GM18520 (cell line): Measurements from ENCODE around the gene RNF123.
"Not testable (repeated sequence)": the region's sequence is repeated elsewhere in the genome, so short reads cannot be mapped to it uniquely, and the experiment has no call there.

Source experiments
- ATAC-seq: cut with Tn5 transposase; IDR thresholded peaks from one replicate; pipeline ENCODE4 v1.9.1; 2021; ENCODE audit not compliant: unreplicated experiment

RNF123 gene

GRCh38 chr3:49738067-49738713 lies 48.8 kb downstream of the RNF123 start:
- no peak for ATAC-seq

DNA sequence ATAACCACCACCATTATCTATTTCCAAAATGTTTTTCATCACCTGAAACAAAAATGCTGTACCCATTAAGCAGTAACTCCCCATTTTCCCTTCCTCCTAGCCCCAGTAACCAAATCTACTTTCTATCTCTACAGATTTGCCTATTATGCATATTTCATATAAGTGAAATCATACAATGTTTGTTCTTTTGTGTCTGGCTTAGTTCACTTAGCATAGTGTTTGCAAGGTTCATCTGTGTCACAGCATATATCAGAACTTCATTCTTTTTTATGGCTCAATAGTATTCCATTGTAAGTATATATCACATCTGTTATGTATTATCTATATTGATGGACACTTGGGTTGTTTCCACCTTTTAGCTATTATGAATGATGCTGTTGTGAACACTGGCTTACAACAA lies 51.1 kb downstream of the RNF123 start:
- ATAC-seq = no peak

GRCh38 chr3:49745986-49746385 lies 56.6 kb downstream of the RNF123 start:
- no peak for ATAC-seq

DNA sequence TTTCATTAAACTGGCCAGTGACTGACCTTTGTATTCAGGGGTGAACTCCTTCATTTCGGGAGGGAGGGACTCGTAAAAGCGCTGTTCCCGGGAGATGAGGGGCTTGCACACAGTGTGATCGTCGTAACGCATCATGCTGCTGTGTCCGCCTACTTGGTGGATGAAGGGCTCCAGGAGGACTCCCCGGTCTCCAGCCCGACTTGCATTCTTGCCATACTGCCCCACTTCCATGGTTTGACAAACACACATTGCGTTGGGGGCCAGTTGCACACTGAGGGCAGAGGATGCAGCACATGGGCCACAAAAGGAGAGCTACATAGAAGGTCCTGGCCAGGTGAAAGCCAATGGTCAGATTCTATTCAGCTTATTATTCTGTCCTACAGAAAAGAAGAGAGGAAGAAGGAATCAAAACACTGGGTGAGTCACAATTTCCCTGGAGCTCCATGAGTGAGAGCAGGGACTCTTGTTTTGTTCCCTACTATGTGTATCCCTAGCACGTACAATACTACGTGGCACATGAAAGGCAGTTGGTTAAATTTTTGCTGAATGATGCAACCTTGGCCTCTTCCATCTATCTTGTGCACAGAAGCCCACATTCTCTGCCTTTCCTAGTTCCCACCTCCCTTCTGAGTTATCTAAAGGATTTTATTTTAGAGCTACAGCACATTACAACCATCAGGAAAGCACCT lies 58.6 kb downstream of the RNF123 start:
- no peak for ATAC-seq

DNA sequence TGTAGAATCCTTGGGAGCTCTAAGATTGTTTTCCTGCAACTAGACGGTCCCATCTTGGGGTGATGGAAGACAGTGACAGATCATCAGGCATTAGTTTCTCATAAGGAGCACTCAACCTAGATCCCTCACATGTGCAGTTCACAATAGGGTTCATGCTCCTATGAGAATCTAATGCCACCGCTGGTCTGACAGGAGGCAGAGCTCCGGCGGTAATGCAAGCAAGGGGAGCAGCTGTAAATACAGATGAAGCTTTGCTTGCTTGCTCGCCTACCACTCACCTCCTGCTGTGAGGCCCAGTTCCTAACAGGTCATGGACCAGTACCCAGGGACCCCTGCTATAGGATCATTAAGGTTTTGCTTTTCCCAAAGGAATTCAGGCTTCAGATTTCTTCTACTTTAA lies 59.5 kb downstream of the RNF123 start:
- not testable (repeated sequence) for ATAC-seq

GRCh38 chr3:49750056-49750455 lies 60.7 kb downstream of the RNF123 start:
- no peak for ATAC-seq

DNA sequence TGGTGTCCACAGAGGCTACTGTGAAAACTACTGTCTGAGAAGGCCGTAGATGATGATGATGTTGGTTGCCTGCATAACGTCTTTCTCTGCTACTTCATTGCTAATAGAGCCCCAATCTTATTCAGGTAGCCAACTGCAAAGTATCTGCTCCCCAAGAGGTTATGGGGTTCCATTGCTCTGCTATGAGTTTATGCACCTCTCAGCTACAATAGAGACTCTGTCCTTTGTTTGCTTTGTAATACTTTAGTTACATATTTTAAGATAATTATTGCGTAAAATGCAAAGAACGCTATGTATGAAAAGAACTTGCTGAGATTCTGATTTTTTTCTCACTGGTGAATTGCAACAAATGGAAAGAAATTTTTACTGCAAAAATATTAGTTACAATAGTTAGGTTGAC lies 62.1 kb downstream of the RNF123 start:
- ATAC-seq = no peak

DNA sequence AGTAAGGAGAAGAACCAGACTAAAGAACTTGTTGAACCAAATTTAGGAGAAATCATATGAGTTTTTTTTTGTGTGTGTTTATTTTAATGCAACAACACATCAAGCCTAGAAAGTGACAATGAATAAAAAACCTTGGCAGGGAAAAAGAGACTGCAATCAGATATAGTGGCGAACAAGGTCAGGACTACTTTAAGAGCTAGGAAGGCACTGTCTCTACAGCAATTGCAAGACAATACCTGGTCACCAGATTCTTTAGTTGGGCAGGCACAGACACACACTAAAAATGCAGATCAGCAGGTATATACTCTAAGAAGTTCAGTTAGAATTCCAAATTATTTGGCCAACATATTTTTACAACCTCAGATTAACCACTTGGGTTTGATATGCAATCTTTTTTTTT lies 65.2 kb downstream of the RNF123 start:
- ATAC-seq = no peak

- no peak for ATAC-seq
These were observed 66.7 kb downstream of the RNF123 start for GRCh38 chr3:49756036-49756435.

GRCh38 chr3:49757197-49757596 lies 67.8 kb downstream of the RNF123 start:
- no peak for ATAC-seq

DNA sequence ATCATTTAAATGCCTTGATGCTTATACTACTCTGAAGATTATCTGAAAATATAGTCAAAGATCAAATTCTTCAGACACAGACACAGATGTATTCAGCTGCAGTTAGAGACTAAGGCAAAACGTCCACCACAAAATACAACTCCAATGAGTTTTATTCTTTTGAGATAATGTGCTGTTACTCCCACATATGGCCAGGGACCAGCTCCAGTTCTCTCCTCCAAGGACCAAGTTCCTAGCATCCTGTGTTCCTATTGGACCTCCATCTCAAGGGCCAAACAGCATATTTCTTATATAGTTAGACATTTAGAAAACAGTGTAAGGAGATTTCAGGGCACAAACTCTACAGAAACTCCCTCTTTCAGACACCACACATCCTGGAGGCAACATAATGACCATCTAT lies 69.9 kb downstream of the RNF123 start:
- no peak for ATAC-seq

GRCh38 chr3:49761661-49762060 lies 72.3 kb downstream of the RNF123 start:
- ATAC-seq = no peak

- no peak for ATAC-seq
These were observed 74.6 kb downstream of the RNF123 start for GRCh38 chr3:49763981-49764380.

GRCh38 chr3:49769286-49769915 lies 80.0 kb downstream of the RNF123 start:
- no peak for ATAC-seq

GRCh38 chr3:49769926-49770325 lies 80.6 kb downstream of the RNF123 start:
- ATAC-seq = no peak
